ENCODE measurements around the gene MAU2.
A peak's percentile ranks its signal among the peaks of the same experiment; 100 is the strongest.

Gene MAU2, protein sequence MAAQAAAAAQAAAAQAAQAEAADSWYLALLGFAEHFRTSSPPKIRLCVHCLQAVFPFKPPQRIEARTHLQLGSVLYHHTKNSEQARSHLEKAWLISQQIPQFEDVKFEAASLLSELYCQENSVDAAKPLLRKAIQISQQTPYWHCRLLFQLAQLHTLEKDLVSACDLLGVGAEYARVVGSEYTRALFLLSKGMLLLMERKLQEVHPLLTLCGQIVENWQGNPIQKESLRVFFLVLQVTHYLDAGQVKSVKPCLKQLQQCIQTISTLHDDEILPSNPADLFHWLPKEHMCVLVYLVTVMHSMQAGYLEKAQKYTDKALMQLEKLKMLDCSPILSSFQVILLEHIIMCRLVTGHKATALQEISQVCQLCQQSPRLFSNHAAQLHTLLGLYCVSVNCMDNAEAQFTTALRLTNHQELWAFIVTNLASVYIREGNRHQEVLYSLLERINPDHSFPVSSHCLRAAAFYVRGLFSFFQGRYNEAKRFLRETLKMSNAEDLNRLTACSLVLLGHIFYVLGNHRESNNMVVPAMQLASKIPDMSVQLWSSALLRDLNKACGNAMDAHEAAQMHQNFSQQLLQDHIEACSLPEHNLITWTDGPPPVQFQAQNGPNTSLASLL

DNA sequence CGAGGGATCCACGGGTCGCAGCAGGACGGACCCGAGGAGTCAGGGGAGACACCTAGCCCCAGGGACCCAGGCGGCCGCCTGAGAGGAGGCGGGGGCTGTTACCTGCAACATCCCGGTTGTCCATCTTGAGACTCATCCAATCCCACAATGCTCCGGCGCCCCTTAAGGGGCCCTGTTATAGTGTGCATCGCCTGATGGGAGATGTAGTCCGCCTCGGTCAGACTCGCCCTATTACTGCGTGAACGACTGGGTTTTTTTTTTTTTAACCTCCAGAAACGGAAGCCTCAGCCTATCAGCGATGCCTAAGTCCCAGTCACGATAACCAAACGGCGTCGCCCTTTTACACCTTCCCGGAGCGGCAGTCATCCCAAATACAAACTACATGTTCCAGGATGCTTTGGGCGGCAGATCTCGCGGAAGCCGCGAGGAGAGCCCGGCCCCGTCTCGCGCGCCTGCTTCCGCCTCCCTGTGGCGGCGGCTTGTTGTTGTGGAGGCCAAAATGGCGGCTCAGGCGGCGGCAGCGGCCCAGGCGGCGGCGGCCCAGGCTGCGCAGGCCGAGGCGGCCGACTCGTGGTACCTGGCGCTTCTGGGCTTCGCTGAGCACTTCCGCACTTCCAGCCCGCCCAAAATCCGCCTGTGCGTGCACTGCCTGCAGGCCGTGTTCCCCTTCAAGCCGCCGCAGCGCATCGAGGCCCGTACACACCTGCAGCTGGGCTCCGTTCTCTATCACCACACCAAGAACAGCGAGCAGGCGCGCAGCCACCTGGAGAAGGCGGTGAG, at the start of gene MAU2, which contains the start of gene SUGP1:
Gene MAU2 (plus strand): TSS at position 469 of the 780 bp plus-strand sequence. CDS start 31 bp downstream, at position 500.
Gene SUGP1 (minus strand): TSS at position 149 of the 780 bp plus-strand sequence. CDS start 13 bp downstream, at position 136.
- peak; percentile 86 for DNase-seq

DNA sequence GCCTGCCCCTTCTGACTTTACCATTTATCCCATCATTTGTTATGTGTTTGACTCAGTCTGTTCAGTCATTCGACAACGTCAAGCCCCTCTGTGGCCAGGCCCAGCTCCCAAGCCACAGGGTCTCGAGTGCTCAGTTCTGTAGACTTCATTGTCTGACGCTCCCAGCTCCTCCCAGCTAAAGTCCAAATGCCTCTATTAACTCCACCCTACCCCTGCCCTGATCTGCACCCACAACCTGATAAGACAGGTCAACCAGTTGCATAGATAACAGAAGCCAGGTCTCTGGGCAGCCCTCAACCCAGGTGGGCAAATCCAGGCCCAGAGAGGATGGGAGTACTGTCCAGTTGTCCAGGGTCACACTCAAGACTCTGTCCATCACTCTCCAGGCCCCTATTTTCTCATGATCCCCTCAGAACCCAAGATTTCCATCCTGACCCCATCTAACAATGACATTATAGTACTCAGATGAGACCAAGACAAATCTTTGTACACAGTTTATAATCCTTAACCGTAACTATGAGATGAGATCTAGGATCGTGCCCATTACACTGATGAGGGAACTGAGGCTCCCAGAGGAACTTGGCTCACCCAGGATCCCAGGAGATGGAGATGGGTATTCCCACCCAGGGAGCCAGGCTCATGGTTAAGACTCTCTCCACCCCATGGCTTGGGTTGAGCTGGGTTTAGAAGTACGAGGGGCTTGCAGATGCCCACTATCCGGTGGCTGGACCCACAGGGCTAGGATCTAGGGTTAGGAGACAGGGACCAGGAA, 48.6 kb upstream of the MAU2 start:
- no peak for DNase-seq

GRCh38 chr19:19274146-19274545, 46.5 kb upstream of the MAU2 start:
- DNase-seq = no peak

GRCh38 chr19:19274716-19275565, 45.7 kb upstream of the MAU2 start:
- no peak for DNase-seq

DNA sequence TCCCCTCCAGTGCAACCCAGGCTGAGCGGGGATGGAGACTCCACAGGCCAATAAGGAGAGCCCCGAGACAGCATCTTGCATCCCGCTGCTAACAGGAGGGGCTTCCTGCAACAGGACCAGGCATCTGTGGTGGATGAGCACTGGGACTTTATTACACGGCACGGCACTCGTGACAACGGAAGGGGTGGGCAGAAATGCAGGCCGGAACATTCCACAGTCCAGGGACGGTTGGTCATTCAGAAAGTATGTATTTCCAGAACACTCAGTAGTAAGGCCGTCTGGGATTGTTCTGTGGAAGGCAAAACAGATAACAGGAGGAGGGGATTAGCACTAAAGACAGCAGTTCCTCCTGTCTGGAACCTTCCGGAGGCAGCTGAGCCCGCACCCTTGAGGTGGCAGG, 44.2 kb upstream of the MAU2 start:
- no peak for DNase-seq

- DNase-seq = no peak
These were observed 43.8 kb upstream of the MAU2 start for GRCh38 chr19:19276851-19277250.

- no peak for DNase-seq
These were observed 42.3 kb upstream of the MAU2 start for GRCh38 chr19:19278315-19278714.

- DNase-seq = no peak
These were observed 41.5 kb upstream of the MAU2 start for GRCh38 chr19:19279062-19279612.

GRCh38 chr19:19279853-19280252, 40.8 kb upstream of the MAU2 start:
- no peak for DNase-seq

DNA sequence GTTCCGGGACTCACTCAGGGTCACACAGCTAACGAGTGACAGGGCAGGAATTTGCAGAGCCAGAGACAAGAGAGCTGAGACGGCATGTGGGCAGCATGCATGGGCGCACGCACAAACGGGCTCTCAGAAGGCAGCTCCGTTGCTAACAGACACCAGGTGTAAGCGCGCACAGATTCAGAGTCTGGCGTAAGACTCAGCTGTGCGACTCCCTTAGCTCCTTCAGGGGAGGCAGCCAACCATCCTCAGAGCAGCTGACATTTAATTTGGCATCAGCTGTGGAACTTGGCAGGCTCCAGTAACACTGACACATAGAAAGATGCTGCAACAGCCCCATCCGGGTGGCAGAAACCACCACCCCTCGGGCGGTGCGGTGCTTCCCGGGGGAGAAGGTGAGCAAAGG, 40.1 kb upstream of the MAU2 start:
- no peak for DNase-seq

DNA sequence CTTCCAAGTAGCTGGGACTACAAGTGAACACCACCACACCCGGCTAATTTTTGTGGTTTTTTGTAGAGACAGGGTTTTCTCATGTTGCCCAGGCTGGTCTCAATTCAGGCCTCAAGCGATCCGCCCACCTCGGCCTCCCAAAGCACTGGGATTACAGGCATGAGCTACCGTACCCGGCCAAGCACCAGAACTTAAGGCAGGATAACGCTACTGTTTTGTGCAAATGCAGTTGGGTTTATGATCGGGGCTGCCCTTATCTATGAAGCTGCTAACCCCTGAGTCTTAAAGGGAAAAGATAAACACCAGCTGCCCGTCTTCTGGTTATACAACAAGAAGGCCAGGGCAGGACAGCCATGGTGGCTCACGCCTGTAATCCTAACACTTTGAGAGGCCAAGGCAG, 34.9 kb upstream of the MAU2 start:
- no peak for DNase-seq

GRCh38 chr19:19292607-19293006, 28.0 kb upstream of the MAU2 start:
- DNase-seq = no peak

DNA sequence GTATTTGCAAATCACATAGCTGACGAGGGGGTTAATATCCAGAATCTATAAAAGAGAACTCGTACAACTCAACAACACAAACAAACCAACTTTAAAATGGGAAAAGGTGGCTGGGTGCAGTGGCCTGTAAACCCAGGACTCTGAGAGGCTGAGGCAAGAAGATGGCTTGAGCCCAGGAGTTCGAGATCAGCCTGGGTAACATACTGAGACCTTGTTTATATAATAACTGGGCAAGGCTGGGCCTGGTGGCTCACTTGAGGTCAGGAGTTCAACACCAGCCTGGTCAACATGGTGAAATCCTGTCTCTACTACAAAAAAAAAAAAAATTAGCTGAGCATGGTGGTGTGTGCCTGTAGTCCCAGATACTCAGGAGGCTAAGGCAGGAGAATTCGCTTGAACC, 25.7 kb upstream of the MAU2 start:
- DNase-seq = no peak

GRCh38 chr19:19296953-19297689, 23.5 kb upstream of the MAU2 start:
- no peak for DNase-seq

- no peak for DNase-seq
These were observed 22.9 kb upstream of the MAU2 start for GRCh38 chr19:19297759-19298158.

GRCh38 chr19:19300613-19301012, 20.0 kb upstream of the MAU2 start:
- DNase-seq = no peak

GRCh38 chr19:19303411-19303810, 17.2 kb upstream of the MAU2 start:
- DNase-seq = no peak

DNA sequence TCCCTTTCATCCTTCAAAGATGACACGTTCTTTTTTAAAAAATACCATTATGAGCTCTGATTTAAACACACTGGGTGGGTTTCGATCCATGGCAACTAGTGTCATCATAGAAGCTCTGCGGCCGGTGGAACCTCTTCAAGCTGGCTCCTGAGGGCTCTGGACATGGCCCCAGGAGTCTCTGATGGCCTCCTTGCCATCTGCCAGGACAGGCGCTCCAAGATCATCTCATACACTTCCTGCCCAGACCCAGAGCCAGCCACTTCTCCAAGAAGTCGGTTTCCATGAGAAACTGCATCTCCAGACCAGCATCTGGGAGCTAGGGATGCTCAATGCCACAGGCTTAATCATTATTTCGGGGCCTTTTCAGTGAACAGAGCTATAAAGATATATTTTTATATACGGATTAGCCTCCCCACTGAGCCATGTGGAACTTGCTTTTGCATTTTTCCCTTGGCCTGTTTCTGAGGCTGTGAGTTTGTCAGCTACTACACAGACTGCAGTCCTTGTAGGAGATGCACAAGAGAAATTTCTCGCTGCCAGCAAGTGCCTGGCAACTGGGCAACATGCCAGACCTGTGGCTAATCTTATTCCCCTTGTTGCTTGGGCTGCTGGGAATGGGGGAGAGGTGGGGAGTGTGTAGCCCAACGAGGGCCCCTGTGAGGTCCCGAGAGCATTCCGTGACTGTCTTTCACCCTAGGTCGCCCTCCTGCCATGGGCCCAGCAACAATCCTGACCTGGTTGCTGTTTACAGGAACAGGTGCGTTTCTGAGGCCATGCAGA, 16.3 kb upstream of the MAU2 start:
- DNase-seq = no peak

DNA sequence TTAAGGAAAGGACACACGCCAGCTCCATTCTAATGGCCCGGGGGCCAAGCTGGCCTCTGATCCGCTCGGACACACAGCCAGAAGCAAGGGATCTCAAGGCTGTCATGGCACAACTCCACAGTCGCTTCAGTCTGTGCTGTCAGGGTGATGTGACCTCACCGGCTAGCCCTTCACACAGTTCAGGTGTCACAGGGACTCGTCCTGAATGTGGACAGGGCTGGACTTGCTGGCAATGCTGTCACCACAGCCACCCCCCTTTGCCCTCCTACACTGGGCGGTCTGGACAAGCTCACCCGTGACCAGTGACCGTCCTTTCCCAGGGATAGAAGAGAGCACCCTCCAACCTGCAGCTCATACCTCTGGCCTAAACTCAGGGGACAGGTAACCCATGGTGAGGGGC, 15.6 kb upstream of the MAU2 start:
- DNase-seq = no peak

GRCh38 chr19:19305696-19306095, 14.9 kb upstream of the MAU2 start:
- no peak for DNase-seq
